Panc1 (cell line): Measurements from ENCODE around the gene CCDC59. TPM values are rescaled to one million over a fixed set of nuclear protein-coding genes. Genes with fewer than 3 reads are reported as not detected.
A peak's percentile ranks its signal among the peaks of the same experiment; 100 is the strongest.

Experiments
- ATAC-seq: fragments of 200-7000 bp; cut with Tn5 transposase; 2 replicates; pipeline ENCODE4 v1.9.1; 2020; ENCODE audit warnings: mild to moderate bottlenecking, moderate library complexity
- BruUV-seq: library from RNA; stranded (reverse); fragments of 400-500 nt; replicated peaks from 2 replicates; lab custom pipeline; 2021; lab: Mats Ljungman, UMichigan
- CTCF ChIA-PET: fragments of 300-600 bp; sonication (Branson Sonifier 250); formaldehyde crosslinking; loops from one replicate; lab custom pipeline; 2022; ENCODE audit warnings: antibody characterized with exemption; lab: Charles Lee
- POLR2A ChIA-PET: fragments of 300-600 bp; sonication (Branson Sonifier 250); formaldehyde crosslinking; loops from one replicate; lab custom pipeline; 2022; ENCODE audit warnings: antibody characterized with exemption; lab: Charles Lee
- DNase-seq: peaks from one replicate; pipeline ENCODE4 v3.0.0-alpha.2; 2010; ENCODE audit warnings: low read depth, low spot score
- H3K27ac ChIP-seq: 2 replicates; pipeline ENCODE4 v1.5.1; 2011; ENCODE audit warnings: mild to moderate bottlenecking, low read length, inconsistent platforms
- H3K27me3 ChIP-seq: fragments of 200-500 bp; sonication (Bioruptor generic); 2 replicates; pipeline ENCODE4 v1.6.0; 2014; ENCODE audit warnings: low read length, inconsistent platforms; ENCODE audit not compliant: control insufficient read depth, insufficient read depth
- H3K36me3 ChIP-seq: fragments of 200-500 bp; sonication (Bioruptor generic); 2 replicates; pipeline ENCODE4 v1.5.1; 2014; ENCODE audit warnings: inconsistent platforms, mild to moderate bottlenecking, low read length, moderate library complexity; ENCODE audit not compliant: control insufficient read depth, insufficient read depth
- H3K4me1 ChIP-seq: 2 replicates; pipeline ENCODE4 v1.5.1; 2011; ENCODE audit warnings: inconsistent platforms, mild to moderate bottlenecking, low read length, moderate library complexity; ENCODE audit not compliant: control insufficient read depth, insufficient read depth
- H3K4me3 ChIP-seq, 2 experiments: 2 replicates each; pipeline ENCODE4 v1.5.1; 2011 to 2012; ENCODE audit warnings: low read depth in 2 of 2, low read length in 2 of 2, mild to moderate bottlenecking in 2 of 2, inconsistent platforms in 1 of 2, moderate library complexity in 1 of 2
- H3K9me3 ChIP-seq: fragments of 200-500 bp; sonication (Bioruptor generic); 2 replicates; pipeline ENCODE4 v1.5.1; 2014; ENCODE audit warnings: low read depth, mild to moderate bottlenecking, inconsistent platforms, low read length, moderate library complexity; ENCODE audit not compliant: control insufficient read depth, insufficient read depth
- POLR2AphosphoS5 ChIP-seq: IDR thresholded peaks from 2 replicates; pipeline ENCODE4 v1.6.1; 2012; ENCODE audit warnings: mild to moderate bottlenecking, low read depth, low read length, moderate library complexity
- SIN3A ChIP-seq: IDR thresholded peaks from 2 replicates; pipeline ENCODE4 v1.6.1; 2012; ENCODE audit warnings: low read depth, mild to moderate bottlenecking, low read length, moderate library complexity, borderline replicate concordance; ENCODE audit not compliant: insufficient read depth
- TCF7L2 ChIP-seq: IDR thresholded peaks from 2 replicates; pipeline ENCODE4 v1.6.1; 2011; ENCODE audit warnings: mild to moderate bottlenecking, low read depth, low read length, inconsistent platforms
- in situ Hi-C: cut with HindIII; loops from 2 replicates; pipeline ENCODE4 v1.10.0; 2016; ENCODE audit warnings: low sequenced_read_pairs, low pct_unique_long_range_greater_than_20kb
- intact Hi-C: fragments of 100-400 bp; cut with micrococcal nuclease; formaldehyde crosslinking; loops from one replicate; pipeline ENCODE4 v1.10.0; 2022; ENCODE audit not compliant: unreplicated experiment
- total RNA-seq: library from RNA; stranded (reverse); gene quantifications from one replicate; pipeline ENCODE4 v1.2.1, GENCODE V29; 2021; ENCODE audit not compliant: unreplicated experiment
- TF ChIP-seq, protein P1 (sequence below), 2 experiments: IDR thresholded peaks; 2 replicates each; pipeline ENCODE4 v1.6.1; 2011 to 2012; ENCODE audit warnings: low read depth in 2 of 2, control low read depth in 1 of 2, low read length in 1 of 2, mild to moderate bottlenecking in 1 of 2, moderate library complexity in 1 of 2; ENCODE audit not compliant: insufficient read depth in 1 of 2
- TF ChIP-seq, protein P2 (sequence below): fragments of 450-650 bp; IDR thresholded peaks from 2 replicates; pipeline ENCODE4 v1.5.1; 2017; ENCODE audit warnings: mild to moderate bottlenecking

CCDC59 gene
- total RNA-seq, 1 experiment from 2014 or later: 39.8 TPM

DNA sequence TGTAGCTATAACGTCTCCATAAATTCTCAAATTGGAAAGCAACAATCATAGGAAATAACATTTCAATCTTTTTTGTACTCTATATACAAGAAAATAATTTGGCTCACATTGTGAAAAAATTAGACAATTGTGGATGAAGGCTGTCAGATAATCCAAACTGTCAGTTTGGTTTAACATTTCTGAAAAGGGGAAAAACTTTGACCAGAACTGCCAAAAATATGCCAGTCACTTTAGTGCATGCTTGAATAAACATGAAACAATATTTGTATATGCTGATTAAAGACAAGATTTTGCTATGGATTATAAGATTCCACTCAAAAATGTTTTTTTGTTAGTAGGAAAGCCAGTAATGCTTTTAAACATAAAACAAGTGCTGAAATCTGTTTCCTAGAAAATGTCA, 38.9 kb downstream of the CCDC59 start:
- H3K36me3 ChIP-seq: no peaks in the 10 kb centered on the region
- no peak overlapping the region for H3K27ac ChIP-seq
- H3K4me3 ChIP-seq: no peak overlapping the region
- no peaks in the 10 kb centered on the region for H3K27me3 ChIP-seq
- DNase-seq: no peak
- ChIA-PET POLR2A (no interaction called here), CTCF (no interaction called here)
- TF ChIP-seq POLR2AphosphoS5 (no peak), SIN3A (no peak), TCF7L2 (no peak)
- TF ChIP-seq, protein P1, sequence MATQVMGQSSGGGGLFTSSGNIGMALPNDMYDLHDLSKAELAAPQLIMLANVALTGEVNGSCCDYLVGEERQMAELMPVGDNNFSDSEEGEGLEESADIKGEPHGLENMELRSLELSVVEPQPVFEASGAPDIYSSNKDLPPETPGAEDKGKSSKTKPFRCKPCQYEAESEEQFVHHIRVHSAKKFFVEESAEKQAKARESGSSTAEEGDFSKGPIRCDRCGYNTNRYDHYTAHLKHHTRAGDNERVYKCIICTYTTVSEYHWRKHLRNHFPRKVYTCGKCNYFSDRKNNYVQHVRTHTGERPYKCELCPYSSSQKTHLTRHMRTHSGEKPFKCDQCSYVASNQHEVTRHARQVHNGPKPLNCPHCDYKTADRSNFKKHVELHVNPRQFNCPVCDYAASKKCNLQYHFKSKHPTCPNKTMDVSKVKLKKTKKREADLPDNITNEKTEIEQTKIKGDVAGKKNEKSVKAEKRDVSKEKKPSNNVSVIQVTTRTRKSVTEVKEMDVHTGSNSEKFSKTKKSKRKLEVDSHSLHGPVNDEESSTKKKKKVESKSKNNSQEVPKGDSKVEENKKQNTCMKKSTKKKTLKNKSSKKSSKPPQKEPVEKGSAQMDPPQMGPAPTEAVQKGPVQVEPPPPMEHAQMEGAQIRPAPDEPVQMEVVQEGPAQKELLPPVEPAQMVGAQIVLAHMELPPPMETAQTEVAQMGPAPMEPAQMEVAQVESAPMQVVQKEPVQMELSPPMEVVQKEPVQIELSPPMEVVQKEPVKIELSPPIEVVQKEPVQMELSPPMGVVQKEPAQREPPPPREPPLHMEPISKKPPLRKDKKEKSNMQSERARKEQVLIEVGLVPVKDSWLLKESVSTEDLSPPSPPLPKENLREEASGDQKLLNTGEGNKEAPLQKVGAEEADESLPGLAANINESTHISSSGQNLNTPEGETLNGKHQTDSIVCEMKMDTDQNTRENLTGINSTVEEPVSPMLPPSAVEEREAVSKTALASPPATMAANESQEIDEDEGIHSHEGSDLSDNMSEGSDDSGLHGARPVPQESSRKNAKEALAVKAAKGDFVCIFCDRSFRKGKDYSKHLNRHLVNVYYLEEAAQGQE (IDR thresholded peaks at IDR 0.05; ENCODE audit: insufficient read depth in 1 of 2, low read depth in 2 of 2, low read length in 1 of 2): no peak
- TF ChIP-seq, protein P2, sequence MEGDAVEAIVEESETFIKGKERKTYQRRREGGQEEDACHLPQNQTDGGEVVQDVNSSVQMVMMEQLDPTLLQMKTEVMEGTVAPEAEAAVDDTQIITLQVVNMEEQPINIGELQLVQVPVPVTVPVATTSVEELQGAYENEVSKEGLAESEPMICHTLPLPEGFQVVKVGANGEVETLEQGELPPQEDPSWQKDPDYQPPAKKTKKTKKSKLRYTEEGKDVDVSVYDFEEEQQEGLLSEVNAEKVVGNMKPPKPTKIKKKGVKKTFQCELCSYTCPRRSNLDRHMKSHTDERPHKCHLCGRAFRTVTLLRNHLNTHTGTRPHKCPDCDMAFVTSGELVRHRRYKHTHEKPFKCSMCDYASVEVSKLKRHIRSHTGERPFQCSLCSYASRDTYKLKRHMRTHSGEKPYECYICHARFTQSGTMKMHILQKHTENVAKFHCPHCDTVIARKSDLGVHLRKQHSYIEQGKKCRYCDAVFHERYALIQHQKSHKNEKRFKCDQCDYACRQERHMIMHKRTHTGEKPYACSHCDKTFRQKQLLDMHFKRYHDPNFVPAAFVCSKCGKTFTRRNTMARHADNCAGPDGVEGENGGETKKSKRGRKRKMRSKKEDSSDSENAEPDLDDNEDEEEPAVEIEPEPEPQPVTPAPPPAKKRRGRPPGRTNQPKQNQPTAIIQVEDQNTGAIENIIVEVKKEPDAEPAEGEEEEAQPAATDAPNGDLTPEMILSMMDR: no peak
- H3K4me1 ChIP-seq: no peaks in the 10 kb centered on the region
- BruUV-seq: no TSS peak
- intact Hi-C loops: no loop called here
- in situ Hi-C loops: no loop called here
- no peaks in the 10 kb centered on the region for H3K9me3 ChIP-seq
- ATAC-seq: no peak

DNA sequence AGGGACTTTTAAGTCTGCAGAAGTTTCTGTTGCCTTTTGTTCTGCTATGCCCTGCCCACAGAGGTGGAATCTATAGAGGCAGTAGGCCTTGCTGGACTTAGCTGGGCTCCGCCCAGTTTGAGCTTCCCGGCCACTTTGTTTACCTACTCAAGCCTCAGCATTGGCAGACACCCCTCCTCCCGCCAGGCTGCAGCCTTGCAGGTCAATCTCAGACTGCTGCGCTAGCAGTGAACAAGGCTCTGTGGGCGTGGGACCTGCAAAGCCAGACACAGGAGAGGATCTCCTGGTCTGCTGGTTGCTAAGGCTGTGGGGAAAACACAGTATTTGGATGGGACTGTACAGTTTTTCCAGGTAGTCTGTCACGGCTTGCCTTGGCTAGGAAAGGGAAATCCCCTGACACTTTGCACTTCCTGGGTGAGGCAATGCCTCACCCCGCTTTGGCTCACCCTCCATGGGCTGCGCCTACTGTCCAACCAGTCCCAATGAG, 43.7 kb downstream of the CCDC59 start:
- no peaks in the 10 kb centered on the region for H3K9me3 ChIP-seq
- TF ChIP-seq, protein P1 (IDR thresholded peaks at IDR 0.05; ENCODE audit: insufficient read depth in 1 of 2, low read depth in 2 of 2, low read length in 1 of 2): no peak
- TF ChIP-seq, protein P2: no peak
- DNase-seq: no peak
- ChIA-PET CTCF (no interaction called here), POLR2A (no interaction called here)
- H3K27ac ChIP-seq: no peak overlapping the region
- H3K4me1 ChIP-seq: no peaks in the 10 kb centered on the region
- no peak for ATAC-seq
- no TSS peak for BruUV-seq
- no peaks in the 10 kb centered on the region for H3K36me3 ChIP-seq
- H3K27me3 ChIP-seq: no peaks in the 10 kb centered on the region
- intact Hi-C loops: no loop called here
- H3K4me3 ChIP-seq: peak overlapping the region in 1 of 2 experiments; percentile 18; a peak in 2 of 4 replicates
- in situ Hi-C loops: no loop called here

Other genes with a start within 250 kb of the CCDC59 start
- 3.5 TPM for gene METTL25, start 142 bp upstream of the CCDC59 start, total RNA-seq